ENCODE measurements around the gene GJD4.

GRCh38 chr10:35652824-35653223 lies 47.7 kb downstream of the GJD4 start:
- TF ChIP-seq CTCF (IDR thresholded peaks at IDR 0.05) (no peak), POLR2A (IDR thresholded peaks at IDR 0.05) (no peak)

Data from right lobe of liver (tissue), 4 donors.